Measurements from ENCODE around the gene HNRNPLL.

DNA sequence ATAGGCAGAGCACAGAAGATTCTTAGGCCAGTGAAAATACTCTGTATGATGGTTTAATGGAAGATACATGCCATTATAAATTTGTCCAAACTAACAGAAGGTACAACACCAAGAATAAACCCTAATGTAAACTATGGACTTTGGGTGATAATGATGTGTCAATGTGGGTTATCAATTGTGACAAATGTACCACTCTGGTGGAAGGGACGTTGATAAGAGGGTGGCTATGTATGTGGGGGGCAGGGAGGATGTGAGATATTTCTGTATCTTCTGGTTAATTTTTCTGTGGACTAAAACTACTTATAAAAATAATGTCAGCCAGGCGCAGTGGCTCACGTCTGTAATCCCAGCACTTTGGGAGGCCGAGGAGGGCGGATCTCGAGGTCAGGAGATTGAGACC, 86.2 kb downstream of the HNRNPLL start:
- TF ChIP-seq, protein P1, sequence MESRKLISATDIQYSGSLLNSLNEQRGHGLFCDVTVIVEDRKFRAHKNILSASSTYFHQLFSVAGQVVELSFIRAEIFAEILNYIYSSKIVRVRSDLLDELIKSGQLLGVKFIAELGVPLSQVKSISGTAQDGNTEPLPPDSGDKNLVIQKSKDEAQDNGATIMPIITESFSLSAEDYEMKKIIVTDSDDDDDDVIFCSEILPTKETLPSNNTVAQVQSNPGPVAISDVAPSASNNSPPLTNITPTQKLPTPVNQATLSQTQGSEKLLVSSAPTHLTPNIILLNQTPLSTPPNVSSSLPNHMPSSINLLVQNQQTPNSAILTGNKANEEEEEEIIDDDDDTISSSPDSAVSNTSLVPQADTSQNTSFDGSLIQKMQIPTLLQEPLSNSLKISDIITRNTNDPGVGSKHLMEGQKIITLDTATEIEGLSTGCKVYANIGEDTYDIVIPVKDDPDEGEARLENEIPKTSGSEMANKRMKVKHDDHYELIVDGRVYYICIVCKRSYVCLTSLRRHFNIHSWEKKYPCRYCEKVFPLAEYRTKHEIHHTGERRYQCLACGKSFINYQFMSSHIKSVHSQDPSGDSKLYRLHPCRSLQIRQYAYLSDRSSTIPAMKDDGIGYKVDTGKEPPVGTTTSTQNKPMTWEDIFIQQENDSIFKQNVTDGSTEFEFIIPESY (IDR thresholded peaks at IDR 0.05; ENCODE audit: extremely low read depth, insufficient replicate concordance, low read length), result no peak
- no peak for TF ChIP-seq EZH2phosphoT487 (IDR thresholded peaks at IDR 0.05; ENCODE audit: borderline replicate concordance)
- TF ChIP-seq CTCF (IDR thresholded peaks at IDR 0.05 in 2 of 3, conservative IDR thresholded peaks at IDR 0.05 in 1 of 3; ENCODE audit: borderline replicate concordance in 1 of 3, insufficient read depth in 1 of 3, low read depth in 2 of 3, low read length in 2 of 3), result no peak
- TF ChIP-seq, protein P2, sequence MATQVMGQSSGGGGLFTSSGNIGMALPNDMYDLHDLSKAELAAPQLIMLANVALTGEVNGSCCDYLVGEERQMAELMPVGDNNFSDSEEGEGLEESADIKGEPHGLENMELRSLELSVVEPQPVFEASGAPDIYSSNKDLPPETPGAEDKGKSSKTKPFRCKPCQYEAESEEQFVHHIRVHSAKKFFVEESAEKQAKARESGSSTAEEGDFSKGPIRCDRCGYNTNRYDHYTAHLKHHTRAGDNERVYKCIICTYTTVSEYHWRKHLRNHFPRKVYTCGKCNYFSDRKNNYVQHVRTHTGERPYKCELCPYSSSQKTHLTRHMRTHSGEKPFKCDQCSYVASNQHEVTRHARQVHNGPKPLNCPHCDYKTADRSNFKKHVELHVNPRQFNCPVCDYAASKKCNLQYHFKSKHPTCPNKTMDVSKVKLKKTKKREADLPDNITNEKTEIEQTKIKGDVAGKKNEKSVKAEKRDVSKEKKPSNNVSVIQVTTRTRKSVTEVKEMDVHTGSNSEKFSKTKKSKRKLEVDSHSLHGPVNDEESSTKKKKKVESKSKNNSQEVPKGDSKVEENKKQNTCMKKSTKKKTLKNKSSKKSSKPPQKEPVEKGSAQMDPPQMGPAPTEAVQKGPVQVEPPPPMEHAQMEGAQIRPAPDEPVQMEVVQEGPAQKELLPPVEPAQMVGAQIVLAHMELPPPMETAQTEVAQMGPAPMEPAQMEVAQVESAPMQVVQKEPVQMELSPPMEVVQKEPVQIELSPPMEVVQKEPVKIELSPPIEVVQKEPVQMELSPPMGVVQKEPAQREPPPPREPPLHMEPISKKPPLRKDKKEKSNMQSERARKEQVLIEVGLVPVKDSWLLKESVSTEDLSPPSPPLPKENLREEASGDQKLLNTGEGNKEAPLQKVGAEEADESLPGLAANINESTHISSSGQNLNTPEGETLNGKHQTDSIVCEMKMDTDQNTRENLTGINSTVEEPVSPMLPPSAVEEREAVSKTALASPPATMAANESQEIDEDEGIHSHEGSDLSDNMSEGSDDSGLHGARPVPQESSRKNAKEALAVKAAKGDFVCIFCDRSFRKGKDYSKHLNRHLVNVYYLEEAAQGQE (IDR thresholded peaks at IDR 0.05; ENCODE audit: low read depth), result no peak
